Mammary epithelial cell (primary cell): ENCODE results near the gene CD22.

Source experiments
- EZH2 ChIP-seq: IDR thresholded peaks from 2 replicates; pipeline ENCODE4 v1.6.1; 2012; ENCODE audit warnings: low read length, inconsistent platforms, borderline replicate concordance
- TF ChIP-seq, protein P1 (sequence below), 2 donors: IDR thresholded peaks in 1 of 2; conservative IDR thresholded peaks in 1 of 2; 2 replicates each; pipeline ENCODE4 v1.5.1; 2011 to 2012; ENCODE audit warnings: inconsistent platforms in 2 of 2, low read length in 2 of 2, mild to moderate bottlenecking in 2 of 2, control low read depth in 1 of 2, low read depth in 1 of 2; ENCODE audit not compliant: insufficient read depth in 1 of 2; ENCODE audit errors: extremely low read depth in 1 of 2

DNA sequence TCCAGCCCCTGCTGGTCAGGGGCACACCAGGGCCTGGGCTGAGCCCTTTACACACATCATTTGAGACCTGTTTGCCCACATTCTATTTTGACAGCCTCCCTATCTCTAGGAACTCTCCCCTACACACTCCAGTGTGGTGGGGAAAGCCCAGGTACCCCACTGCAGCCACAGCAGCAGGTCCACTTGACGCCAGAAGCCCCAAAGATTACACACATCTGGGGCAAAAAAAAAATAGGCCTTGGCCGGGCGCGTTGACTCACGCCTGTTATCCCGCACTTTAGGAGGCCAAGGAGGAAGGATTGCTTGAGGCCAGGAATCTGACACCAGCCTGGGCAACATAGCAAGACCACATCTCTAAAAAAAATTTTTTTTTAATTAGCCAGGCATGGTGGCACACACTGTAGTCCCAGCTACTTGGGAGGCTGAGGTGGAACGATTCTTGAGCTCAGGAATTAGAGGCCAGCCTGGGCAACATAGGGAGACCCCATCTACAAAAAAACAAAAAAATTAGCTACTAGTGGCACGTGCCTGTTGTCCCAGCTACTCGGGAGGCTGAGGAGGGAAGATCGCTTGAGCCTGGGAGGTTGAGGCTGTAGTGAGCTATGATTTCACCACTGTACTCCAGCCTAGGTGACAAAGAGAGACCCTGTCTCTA lies 18.0 kb upstream of the CD22 start:
- TF ChIP-seq, protein P1, sequence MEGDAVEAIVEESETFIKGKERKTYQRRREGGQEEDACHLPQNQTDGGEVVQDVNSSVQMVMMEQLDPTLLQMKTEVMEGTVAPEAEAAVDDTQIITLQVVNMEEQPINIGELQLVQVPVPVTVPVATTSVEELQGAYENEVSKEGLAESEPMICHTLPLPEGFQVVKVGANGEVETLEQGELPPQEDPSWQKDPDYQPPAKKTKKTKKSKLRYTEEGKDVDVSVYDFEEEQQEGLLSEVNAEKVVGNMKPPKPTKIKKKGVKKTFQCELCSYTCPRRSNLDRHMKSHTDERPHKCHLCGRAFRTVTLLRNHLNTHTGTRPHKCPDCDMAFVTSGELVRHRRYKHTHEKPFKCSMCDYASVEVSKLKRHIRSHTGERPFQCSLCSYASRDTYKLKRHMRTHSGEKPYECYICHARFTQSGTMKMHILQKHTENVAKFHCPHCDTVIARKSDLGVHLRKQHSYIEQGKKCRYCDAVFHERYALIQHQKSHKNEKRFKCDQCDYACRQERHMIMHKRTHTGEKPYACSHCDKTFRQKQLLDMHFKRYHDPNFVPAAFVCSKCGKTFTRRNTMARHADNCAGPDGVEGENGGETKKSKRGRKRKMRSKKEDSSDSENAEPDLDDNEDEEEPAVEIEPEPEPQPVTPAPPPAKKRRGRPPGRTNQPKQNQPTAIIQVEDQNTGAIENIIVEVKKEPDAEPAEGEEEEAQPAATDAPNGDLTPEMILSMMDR (conservative IDR thresholded peaks at IDR 0.05 in 1 of 2, IDR thresholded peaks at IDR 0.05 in 1 of 2; ENCODE audit: extremely low read depth in 1 of 2, insufficient read depth in 1 of 2, low read depth in 1 of 2, low read length in 2 of 2), result no peak
- no peak for TF ChIP-seq EZH2
